Lower lobe of right lung (tissue), 2 donors: Measurements from ENCODE around the gene ID3. TPM values are rescaled to one million over a fixed set of nuclear protein-coding genes. Genes with fewer than 3 reads are reported as not detected.
A peak's percentile ranks its signal among the peaks of the same experiment; 100 is the strongest.

ENCODE experiments used
- ATAC-seq, 2 donors: fragments of 200-7000 bp; cut with Tn5 transposase; one replicate each; pipeline ENCODE4 v1.9.1; 2020 to 2022; ENCODE audit warnings: mild to moderate bottlenecking in 2 of 2, moderate library complexity in 2 of 2
- DNase-seq: peaks from one replicate; pipeline ENCODE4 v3.0.0-alpha.2; 2020
- H3K27ac ChIP-seq: fragments of 200-600 bp; one replicate; pipeline ENCODE4 v1.8.0; 2022
- H3K27me3 ChIP-seq: fragments of 200-600 bp; one replicate; pipeline ENCODE4 v1.8.0; 2022; ENCODE audit warnings: low read depth
- H3K36me3 ChIP-seq: fragments of 200-600 bp; one replicate; pipeline ENCODE4 v1.8.0; 2022; ENCODE audit warnings: mild to moderate bottlenecking
- H3K4me1 ChIP-seq: fragments of 200-600 bp; one replicate; pipeline ENCODE4 v1.8.0; 2022
- H3K4me3 ChIP-seq: fragments of 200-600 bp; one replicate; pipeline ENCODE4 v1.8.0; 2022; ENCODE audit warnings: mild to moderate bottlenecking
- H3K9me3 ChIP-seq: fragments of 200-600 bp; one replicate; pipeline ENCODE4 v1.8.0; 2022
- CTCF ChIP-seq: fragments of 200-600 bp; IDR thresholded peaks from one replicate; pipeline ENCODE4 v1.8.0; 2022; ENCODE audit warnings: antibody characterized with exemption, mild to moderate bottlenecking
- intact Hi-C: fragments of 100-400 bp; cut with DNase I; formaldehyde crosslinking; loops from one replicate; pipeline ENCODE4 v1.11.0; 2022
- total RNA-seq: library from RNA; stranded (reverse); fragmentation: NEBNext Ultra II Directional; extraction: Animal tissue kit (Norgen Biotek cat#: 25700); gene quantifications from one replicate; pipeline ENCODE4 v1.2.1, GENCODE V29; 2021
- donor health status: DM: no; HTN: yes; CAD: no; lungs with severe emphysema.

The ID3 gene
- total RNA-seq, 1 donor from 2014 or later = 137 TPM

DNA sequence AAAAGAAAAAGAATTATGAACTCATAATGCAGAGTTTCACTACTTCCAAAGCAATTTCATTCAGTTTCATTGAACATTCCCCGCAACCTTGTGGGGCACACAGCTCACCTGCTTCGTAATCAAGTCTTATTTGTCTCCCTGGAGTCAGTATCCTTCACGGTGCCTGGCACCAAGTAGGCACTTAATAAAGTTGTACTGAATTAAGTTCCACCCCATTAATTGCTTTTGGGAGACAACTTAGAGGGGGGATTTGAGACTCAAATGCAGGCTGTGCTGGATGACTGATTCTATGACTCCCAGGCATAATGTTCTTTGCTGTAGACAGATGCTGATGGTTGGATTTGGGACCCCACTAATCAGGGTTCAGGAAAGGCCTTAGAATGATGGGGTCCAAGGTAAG is 6.5 kb upstream of the ID3 start:
- H3K4me3 ChIP-seq = no peak overlapping the region
- H3K36me3 ChIP-seq = no peaks in the 10 kb centered on the region
- ATAC-seq (no peak), DNase-seq (peak; percentile 2)
- peaks cover 53% of the 10 kb centered on the region for H3K4me1 ChIP-seq
- H3K27me3 ChIP-seq = no peaks in the 10 kb centered on the region
- H3K27ac ChIP-seq = no peak overlapping the region
- no peak for TF ChIP-seq CTCF
- intact Hi-C loops = no loop called here
- no peaks in the 10 kb centered on the region for H3K9me3 ChIP-seq

- Histone ChIP-seq H3K4me1 (peaks cover 63% of the 10 kb centered on the region), H3K9me3 (no peaks in the 10 kb centered on the region), H3K4me3 (no peak overlapping the region), H3K27ac (peak overlapping the region; percentile 96), H3K36me3 (no peaks in the 10 kb centered on the region), H3K27me3 (no peaks in the 10 kb centered on the region)
- no peak for TF ChIP-seq CTCF
- ATAC-seq = no peak
- DNase-seq = peak; percentile 56
- intact Hi-C loops = no loop called here
Observed at GRCh38 chr1:23564529-23565122, 5.3 kb upstream of the ID3 start.

- H3K4me3 ChIP-seq = no peak overlapping the region
- intact Hi-C loops = no loop called here
- no peaks in the 10 kb centered on the region for H3K27me3 ChIP-seq
- no peaks in the 10 kb centered on the region for H3K36me3 ChIP-seq
- no peak for TF ChIP-seq CTCF
- no peak for DNase-seq
- no peak for ATAC-seq
- peaks cover 58% of the 10 kb centered on the region for H3K4me1 ChIP-seq
- H3K9me3 ChIP-seq = no peaks in the 10 kb centered on the region
- peak overlapping the region; percentile 96 for H3K27ac ChIP-seq
Observed at GRCh38 chr1:23563755-23564374, 4.6 kb upstream of the ID3 start.

GRCh38 chr1:23563003-23563402 is 3.7 kb upstream of the ID3 start:
- Histone ChIP-seq H3K4me3 (no peak overlapping the region), H3K4me1 (peaks cover 54% of the 10 kb centered on the region), H3K27me3 (no peaks in the 10 kb centered on the region), H3K36me3 (no peaks in the 10 kb centered on the region), H3K27ac (peak overlapping the region; percentile 96), H3K9me3 (no peaks in the 10 kb centered on the region)
- DNase-seq = no peak
- intact Hi-C loops = no loop called here
- no peak for TF ChIP-seq CTCF
- ATAC-seq = no peak

GRCh38 chr1:23562137-23562876 is 3.0 kb upstream of the ID3 start:
- intact Hi-C loops = no loop called here
- peak; percentile 97 for DNase-seq
- Histone ChIP-seq H3K9me3 (no peaks in the 10 kb centered on the region), H3K36me3 (peaks cover 4% of the 10 kb centered on the region), H3K4me3 (peak overlapping the region; percentile 92), H3K27me3 (no peaks in the 10 kb centered on the region), H3K4me1 (peaks cover 54% of the 10 kb centered on the region), H3K27ac (peak overlapping the region; percentile 96)
- peak; percentile 82 to 85 for ATAC-seq
- no peak for TF ChIP-seq CTCF
